Measurements from ENCODE around the gene CYTIP.

DNA sequence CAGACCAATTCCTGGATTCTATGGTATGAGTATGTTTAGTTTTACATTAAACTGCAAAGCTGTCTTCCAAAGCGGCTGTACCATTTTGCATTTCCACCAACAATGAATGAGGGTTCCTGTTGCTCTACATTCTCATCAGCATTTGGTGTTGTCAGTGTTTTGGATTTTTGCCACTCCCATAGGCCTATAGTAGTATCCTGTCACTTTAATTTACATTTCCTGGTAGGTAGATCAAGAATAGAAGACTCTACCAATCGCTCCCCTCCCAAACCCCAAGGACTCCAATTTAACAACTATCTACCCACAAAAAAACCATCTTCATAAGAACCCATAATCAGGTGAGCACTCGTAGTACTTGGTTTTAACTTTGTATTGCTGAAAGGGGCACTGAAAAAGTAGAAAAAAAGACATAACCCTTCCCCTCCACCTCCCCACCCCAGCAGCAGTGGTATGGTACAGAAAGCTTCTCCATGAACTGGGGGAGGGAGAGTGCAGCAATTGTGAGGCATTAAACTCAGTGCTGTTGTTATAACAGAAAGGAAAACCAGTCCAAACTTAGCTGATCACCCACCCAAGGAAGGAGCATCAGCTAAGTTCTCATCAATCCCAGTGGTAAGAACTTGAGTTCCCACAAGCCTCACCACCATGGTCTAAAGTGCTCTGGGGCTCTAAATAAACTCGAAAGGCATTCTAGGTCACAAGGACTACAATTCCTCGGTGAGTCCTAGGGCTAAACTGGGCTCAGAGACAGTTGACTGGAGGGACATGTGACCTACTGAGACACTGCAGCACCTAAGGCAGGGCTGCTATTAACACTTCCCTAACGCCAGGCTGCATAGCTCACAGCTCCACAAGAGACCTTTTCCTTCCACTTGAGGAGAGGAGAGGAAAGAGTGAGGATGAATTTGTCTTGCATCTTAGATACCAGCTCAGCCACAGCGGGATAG, 35.5 kb upstream of the CYTIP start:
- TF ChIP-seq, protein P1, sequence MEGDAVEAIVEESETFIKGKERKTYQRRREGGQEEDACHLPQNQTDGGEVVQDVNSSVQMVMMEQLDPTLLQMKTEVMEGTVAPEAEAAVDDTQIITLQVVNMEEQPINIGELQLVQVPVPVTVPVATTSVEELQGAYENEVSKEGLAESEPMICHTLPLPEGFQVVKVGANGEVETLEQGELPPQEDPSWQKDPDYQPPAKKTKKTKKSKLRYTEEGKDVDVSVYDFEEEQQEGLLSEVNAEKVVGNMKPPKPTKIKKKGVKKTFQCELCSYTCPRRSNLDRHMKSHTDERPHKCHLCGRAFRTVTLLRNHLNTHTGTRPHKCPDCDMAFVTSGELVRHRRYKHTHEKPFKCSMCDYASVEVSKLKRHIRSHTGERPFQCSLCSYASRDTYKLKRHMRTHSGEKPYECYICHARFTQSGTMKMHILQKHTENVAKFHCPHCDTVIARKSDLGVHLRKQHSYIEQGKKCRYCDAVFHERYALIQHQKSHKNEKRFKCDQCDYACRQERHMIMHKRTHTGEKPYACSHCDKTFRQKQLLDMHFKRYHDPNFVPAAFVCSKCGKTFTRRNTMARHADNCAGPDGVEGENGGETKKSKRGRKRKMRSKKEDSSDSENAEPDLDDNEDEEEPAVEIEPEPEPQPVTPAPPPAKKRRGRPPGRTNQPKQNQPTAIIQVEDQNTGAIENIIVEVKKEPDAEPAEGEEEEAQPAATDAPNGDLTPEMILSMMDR (IDR thresholded peaks at IDR 0.05), result no peak
- no peak for TF ChIP-seq POLR2A (IDR thresholded peaks at IDR 0.05; ENCODE audit: low read depth)
